Endothelial cell (in vitro differentiated cells): Measurements from ENCODE around the gene SULT4A1. TPM values are rescaled to one million over a fixed set of nuclear protein-coding genes. Genes with fewer than 3 reads are reported as not detected.

Experiments used
- DNase-seq: peaks from one replicate; pipeline ENCODE4 v3.0.0; 2021; ENCODE audit warnings: low spot score
- H3K27ac Mint-ChIP-seq: one replicate; pipeline ENCODE4 v1.8.0; 2021; ENCODE audit warnings: mixed read lengths, inconsistent platforms; ENCODE audit not compliant: unreplicated experiment
- H3K27me3 Mint-ChIP-seq: one replicate; pipeline ENCODE4 v1.8.0; 2021; ENCODE audit warnings: mild to moderate bottlenecking, moderate library complexity, mixed read lengths, inconsistent platforms; ENCODE audit not compliant: unreplicated experiment
- H3K36me3 Mint-ChIP-seq: one replicate; pipeline ENCODE4 v1.8.0; 2021; ENCODE audit warnings: mild to moderate bottlenecking, low read depth, mixed read lengths, inconsistent platforms; ENCODE audit not compliant: unreplicated experiment
- H3K4me1 Mint-ChIP-seq: one replicate; pipeline ENCODE4 v1.8.0; 2021; ENCODE audit warnings: mild to moderate bottlenecking, mixed read lengths, inconsistent platforms; ENCODE audit not compliant: unreplicated experiment
- H3K4me3 Mint-ChIP-seq: one replicate; pipeline ENCODE4 v1.8.0; 2021; ENCODE audit warnings: mild to moderate bottlenecking, mixed read lengths, inconsistent platforms; ENCODE audit not compliant: unreplicated experiment
- H3K9me3 Mint-ChIP-seq: one replicate; pipeline ENCODE4 v1.8.0; 2021; ENCODE audit warnings: mixed read lengths, inconsistent platforms; ENCODE audit not compliant: unreplicated experiment
- total RNA-seq: library from RNA; stranded (reverse); fragmentation: NEBNext Ultra II Directional; extraction: Animal tissue kit (Norgen Biotek cat#: 25700); gene quantifications from one replicate; pipeline ENCODE4 v1.2.1, GENCODE V29; 2021; ENCODE audit not compliant: unreplicated experiment
- TF ChIP-seq, protein P1 (sequence below): fragments of 200-600 bp; sonication (generic); IDR thresholded peaks from one replicate; pipeline ENCODE4 v1.5.0; 2021; ENCODE audit warnings: antibody characterized with exemption; ENCODE audit not compliant: unreplicated experiment

SULT4A1 gene
- total RNA-seq, 1 donor from 2014 or later = 16.5 TPM

DNA sequence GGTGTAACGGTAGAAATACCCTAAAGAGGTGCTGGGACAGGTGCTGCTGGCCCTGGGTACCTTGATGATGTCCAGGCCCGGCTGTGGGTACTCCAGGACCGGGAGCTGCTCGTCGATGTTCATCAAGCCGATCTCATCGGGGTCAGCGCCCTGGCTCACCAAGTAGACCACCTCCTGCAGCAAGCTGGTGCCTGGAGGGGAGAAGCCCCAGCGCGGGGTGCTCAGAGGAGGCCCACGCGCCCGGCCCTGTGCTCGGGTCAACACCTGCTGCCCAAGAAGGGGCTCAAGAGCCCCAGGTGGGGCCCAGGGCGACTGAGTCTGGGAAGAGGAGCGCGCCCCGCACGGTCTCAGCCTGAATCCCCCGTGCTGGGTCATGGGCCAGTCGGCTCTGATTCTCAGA lies 20.6 kb downstream of the SULT4A1 start:
- Mint-ChIP-seq H3K4me1 (peaks cover 31% of the 10 kb centered on the region), H3K9me3 (no peaks in the 10 kb centered on the region), H3K27me3 (peaks cover 4% of the 10 kb centered on the region), H3K27ac (no peak overlapping the region), H3K4me3 (no peak overlapping the region), H3K36me3 (peaks cover 14% of the 10 kb centered on the region)
- DNase-seq = no peak
- TF ChIP-seq, protein P1, sequence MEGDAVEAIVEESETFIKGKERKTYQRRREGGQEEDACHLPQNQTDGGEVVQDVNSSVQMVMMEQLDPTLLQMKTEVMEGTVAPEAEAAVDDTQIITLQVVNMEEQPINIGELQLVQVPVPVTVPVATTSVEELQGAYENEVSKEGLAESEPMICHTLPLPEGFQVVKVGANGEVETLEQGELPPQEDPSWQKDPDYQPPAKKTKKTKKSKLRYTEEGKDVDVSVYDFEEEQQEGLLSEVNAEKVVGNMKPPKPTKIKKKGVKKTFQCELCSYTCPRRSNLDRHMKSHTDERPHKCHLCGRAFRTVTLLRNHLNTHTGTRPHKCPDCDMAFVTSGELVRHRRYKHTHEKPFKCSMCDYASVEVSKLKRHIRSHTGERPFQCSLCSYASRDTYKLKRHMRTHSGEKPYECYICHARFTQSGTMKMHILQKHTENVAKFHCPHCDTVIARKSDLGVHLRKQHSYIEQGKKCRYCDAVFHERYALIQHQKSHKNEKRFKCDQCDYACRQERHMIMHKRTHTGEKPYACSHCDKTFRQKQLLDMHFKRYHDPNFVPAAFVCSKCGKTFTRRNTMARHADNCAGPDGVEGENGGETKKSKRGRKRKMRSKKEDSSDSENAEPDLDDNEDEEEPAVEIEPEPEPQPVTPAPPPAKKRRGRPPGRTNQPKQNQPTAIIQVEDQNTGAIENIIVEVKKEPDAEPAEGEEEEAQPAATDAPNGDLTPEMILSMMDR = no peak

DNA sequence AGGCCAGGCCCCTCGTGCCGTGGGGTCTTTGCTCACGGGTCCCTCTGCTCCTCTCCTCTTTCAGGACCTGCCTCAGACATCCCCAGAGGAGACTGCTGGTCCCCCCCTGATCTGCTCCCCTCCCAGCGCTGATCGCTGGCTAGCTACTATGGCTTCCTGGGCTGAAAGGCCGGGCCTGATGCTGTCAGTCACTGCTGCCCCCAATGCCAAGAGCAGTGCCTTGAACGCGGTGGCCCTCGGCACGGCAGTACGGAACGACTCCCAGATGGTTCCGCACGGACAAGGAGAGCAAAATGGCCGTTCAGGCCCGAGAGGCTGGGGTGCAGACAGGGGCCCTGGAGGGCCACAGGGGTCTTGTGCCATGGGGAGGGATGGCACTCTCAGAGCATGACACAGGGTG lies 21.5 kb downstream of the SULT4A1 start:
- Mint-ChIP-seq H3K36me3 (peaks cover 11% of the 10 kb centered on the region), H3K4me1 (peaks cover 22% of the 10 kb centered on the region), H3K27me3 (peaks cover 1% of the 10 kb centered on the region), H3K9me3 (no peaks in the 10 kb centered on the region), H3K4me3 (no peak overlapping the region), H3K27ac (no peak overlapping the region)
- no peak for DNase-seq
- TF ChIP-seq, protein P1 = no peak

DNA sequence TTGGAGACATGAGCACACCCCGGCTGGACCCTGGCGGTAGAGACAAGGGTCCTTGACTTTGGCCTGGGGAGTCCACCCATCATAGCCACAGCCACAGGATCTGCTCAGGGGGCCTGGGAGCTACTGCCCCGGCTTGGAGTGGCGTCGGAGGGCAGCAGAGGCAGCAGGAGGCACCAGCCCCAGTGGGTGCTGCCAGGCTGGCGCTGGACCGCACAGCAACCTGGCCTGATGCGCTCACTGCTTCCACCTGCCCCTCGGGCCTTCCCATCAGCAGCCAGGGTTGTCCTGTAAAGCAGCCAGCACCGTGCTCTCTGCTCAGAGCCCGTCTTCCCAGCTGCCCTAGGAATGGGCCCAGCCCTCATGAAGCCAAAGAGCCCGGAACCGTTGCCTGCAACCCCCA lies 21.9 kb downstream of the SULT4A1 start:
- TF ChIP-seq, protein P1 = no peak

DNA sequence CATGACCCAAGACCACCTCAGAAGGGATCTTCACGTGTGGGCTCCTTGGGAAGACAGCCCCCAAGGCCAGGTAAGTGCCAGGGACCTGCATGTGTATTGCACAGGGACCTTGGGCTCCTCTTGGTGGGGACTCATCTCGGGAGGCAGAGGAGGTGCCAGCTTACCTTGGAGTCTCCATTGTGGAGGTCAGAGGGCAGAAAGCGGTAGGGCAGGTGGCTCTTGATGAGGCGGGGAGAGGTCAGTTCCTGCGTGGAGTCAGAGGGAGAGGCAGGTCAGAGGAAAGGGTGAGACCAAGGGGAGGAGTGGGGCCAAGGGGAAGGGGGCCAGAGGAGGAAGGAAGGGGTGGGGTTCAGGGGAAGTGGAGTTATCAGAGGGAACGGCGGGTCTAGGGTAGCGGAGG lies 22.5 kb downstream of the SULT4A1 start:
- DNase-seq = no peak
- Mint-ChIP-seq H3K4me3 (no peak overlapping the region), H3K9me3 (no peaks in the 10 kb centered on the region), H3K27ac (peak overlapping the region; percentile 52), H3K36me3 (peaks cover 11% of the 10 kb centered on the region), H3K27me3 (peaks cover 4% of the 10 kb centered on the region), H3K4me1 (peaks cover 25% of the 10 kb centered on the region)
- TF ChIP-seq, protein P1 = no peak

More for the DNA sequence above, 21.9 kb downstream of the SULT4A1 start:
- Mint-ChIP-seq H3K4me3 (no peak overlapping the region), H3K4me1 (peaks cover 21% of the 10 kb centered on the region), H3K36me3 (peaks cover 11% of the 10 kb centered on the region), H3K27me3 (peaks cover 2% of the 10 kb centered on the region), H3K27ac (no peak overlapping the region), H3K9me3 (no peaks in the 10 kb centered on the region)
- DNase-seq = no peak

DNA sequence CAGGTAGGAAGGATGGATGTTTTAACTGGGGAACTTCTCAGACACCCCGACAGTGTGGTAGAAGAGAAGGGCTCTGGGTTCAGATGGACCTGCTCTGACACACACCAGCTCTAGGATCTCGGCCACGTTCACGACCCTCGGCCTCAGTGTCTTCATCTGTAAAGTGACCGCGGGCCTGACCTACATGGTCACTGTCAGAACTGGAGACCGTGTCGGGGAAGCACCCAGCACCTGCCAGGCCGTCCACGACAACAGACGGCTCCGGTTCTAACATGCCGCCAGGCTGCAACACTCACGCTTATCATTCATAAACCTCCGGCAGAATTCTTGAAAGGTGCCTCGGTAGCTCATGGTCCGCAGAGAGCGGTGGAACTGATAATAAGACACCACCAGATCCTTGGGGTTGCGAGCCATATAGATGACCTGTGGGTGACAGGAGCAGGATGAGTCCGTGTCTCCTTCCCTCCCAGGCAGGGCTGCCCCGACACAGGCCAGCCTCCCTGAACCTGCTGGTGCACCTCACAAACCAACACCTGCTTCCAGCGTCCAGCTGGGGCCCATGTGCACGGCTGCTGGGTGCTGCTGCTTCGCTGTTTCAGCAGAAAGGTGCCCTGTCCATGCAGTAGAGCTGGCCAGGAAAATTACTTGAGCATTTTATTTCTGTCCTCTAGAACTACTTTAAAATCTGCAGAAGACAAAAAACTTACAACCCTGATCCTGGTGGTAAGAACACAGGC lies 23.6 kb downstream of the SULT4A1 start:
- TF ChIP-seq, protein P1 = no peak
- peaks cover 17% of the 10 kb centered on the region for H3K4me1 Mint-ChIP-seq
- no peaks in the 10 kb centered on the region for H3K9me3 Mint-ChIP-seq
- peaks cover 11% of the 10 kb centered on the region for H3K36me3 Mint-ChIP-seq
- no peak overlapping the region for H3K4me3 Mint-ChIP-seq
- no peak for DNase-seq
- no peak overlapping the region for H3K27ac Mint-ChIP-seq
- H3K27me3 Mint-ChIP-seq = peaks cover 4% of the 10 kb centered on the region
